Measurements from ENCODE around the gene ZBED6. TPM values are rescaled to one million over a fixed set of nuclear protein-coding genes. Genes with fewer than 3 reads are reported as not detected.

The ZBED6 gene
- total RNA-seq, 1 donor from 2014 or later = 20.7 TPM

DNA sequence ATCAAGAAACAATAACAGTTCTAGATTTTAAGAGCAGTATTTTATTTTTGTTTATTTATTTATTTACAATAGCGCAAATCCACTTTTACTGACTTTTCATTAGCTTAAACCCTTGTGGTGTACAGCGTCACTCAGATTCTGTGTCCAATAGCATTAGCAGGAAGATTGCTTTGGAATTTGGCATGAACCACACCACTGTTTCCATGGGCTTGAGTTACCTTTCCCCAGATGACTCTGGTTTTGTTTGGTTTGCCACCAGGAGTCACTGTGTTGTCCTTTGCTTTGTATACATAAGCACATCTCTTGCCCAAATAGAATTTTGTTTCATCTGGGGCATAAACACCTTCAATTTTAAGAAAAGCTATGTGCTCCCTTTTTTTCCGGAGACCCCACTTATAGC lies 40.1 kb downstream of the ZBED6 start:
- intact Hi-C loops (cut with micrococcal nuclease) = no loop called here

- intact Hi-C loops (cut with micrococcal nuclease) = no loop called here
These were observed 43.7 kb downstream of the ZBED6 start for GRCh38 chr1:203839081-203839480.

GRCh38 chr1:203840208-203840808 lies 44.9 kb downstream of the ZBED6 start:
- intact Hi-C loops (cut with micrococcal nuclease) = no loop called here

DNA sequence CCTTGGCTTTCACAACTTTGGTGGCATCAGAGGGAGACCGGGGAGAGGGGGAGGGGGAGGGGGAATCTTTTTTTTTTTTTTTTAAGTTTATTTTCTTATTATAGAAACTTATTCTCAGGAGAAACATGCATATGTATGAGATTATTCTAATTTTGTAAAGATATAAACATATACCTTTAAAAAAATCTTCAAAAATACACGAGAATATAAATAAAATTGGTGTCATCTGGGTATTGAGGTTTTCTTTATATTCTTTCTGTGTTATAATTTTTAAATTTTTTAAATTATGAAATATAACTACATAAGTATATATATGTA lies 47.1 kb downstream of the ZBED6 start:
- intact Hi-C loops (cut with micrococcal nuclease) = no loop called here

GRCh38 chr1:203843435-203843834 lies 48.0 kb downstream of the ZBED6 start:
- intact Hi-C loops (cut with micrococcal nuclease) = no loop called here

Other genes with a start within 250 kb of the ZBED6 start
- gene ATP2B4, start 168.8 kb upstream of the ZBED6 start, total RNA-seq = 90.0 and 95.6 TPM in 2 replicates
- gene LAX1, start 30.4 kb upstream of the ZBED6 start, total RNA-seq = 12.7 and 13.8 TPM in 2 replicates
- gene ZC3H11A, start within 50 bp of the ZBED6 start, total RNA-seq = 76.3 and 80.8 TPM in 2 replicates
- gene SNRPE, start 66.0 kb downstream of the ZBED6 start, total RNA-seq = 177 and 179 TPM in 2 replicates

All from T-helper 2 cell treated with Interferon-gamma antibody and Interleukin-4, amounts not matched to agents 100 ng/mL and 5 ng/mL, for 36 hours (primary cell).